ENCODE measurements around the gene DGCR2.

- TF ChIP-seq CTCF (optimal IDR thresholded peaks at IDR 0.05 in 1 of 3, IDR thresholded peaks at IDR 0.05 in 1 of 3, conservative IDR thresholded peaks at IDR 0.05 in 1 of 3; ENCODE audit: extremely low read depth in 1 of 3, insufficient read depth in 2 of 3, low read length in 3 of 3): no peak
- no peak for TF ChIP-seq EZH2 (IDR thresholded peaks at IDR 0.05; ENCODE audit: low read length)
Measured at GRCh38 chr22:19125474-19126308, 3.5 kb upstream of the DGCR2 start.
